MCF 10A (cell line): ENCODE measurements around the gene CTTN. TPM values are rescaled to one million over a fixed set of nuclear protein-coding genes. Genes with fewer than 3 reads are reported as not detected.

Experiments
- BruUV-seq: library from RNA; stranded (reverse); fragments of 400-500 nt; replicated peaks from 2 replicates; lab custom pipeline; 2021; lab: Mats Ljungman, UMichigan
- CTCF ChIA-PET: fragments of 300-600 bp; sonication (Branson Sonifier 250); formaldehyde crosslinking; extraction: SDS; loops from one replicate; lab custom pipeline; 2021; ENCODE audit warnings: antibody characterized with exemption, inconsistent platforms; lab: Yijun Ruan, JAX
- POLR2A ChIA-PET: fragments of 300-600, 350-650 bp; sonication (Branson Sonifier 250); formaldehyde crosslinking; extraction: SDS; loops from one replicate; lab custom pipeline; 2020; ENCODE audit warnings: antibody characterized with exemption, inconsistent platforms; lab: Yijun Ruan, JAX
- DNase-seq: peaks from one replicate; pipeline ENCODE4 v3.0.0-alpha.2; 2018; ENCODE audit not compliant: unreplicated experiment
- H3K27ac Mint-ChIP-seq: one replicate; pipeline ENCODE4 v1.8.0; 2022; ENCODE audit warnings: mild to moderate bottlenecking, low read depth, mixed read lengths; ENCODE audit not compliant: unreplicated experiment
- H3K27me3 Mint-ChIP-seq: one replicate; pipeline ENCODE4 v1.8.0; 2022; ENCODE audit warnings: mixed read lengths; ENCODE audit not compliant: insufficient read depth, unreplicated experiment
- H3K36me3 Mint-ChIP-seq: one replicate; pipeline ENCODE4 v1.8.0; 2022; ENCODE audit warnings: mild to moderate bottlenecking, moderate library complexity, mixed read lengths; ENCODE audit not compliant: insufficient read depth, unreplicated experiment
- H3K4me1 Mint-ChIP-seq: one replicate; pipeline ENCODE4 v1.8.0; 2022; ENCODE audit warnings: mixed read lengths; ENCODE audit not compliant: insufficient read depth, unreplicated experiment
- H3K4me3 Mint-ChIP-seq: one replicate; pipeline ENCODE4 v1.8.0; 2022; ENCODE audit warnings: mild to moderate bottlenecking, moderate library complexity, mixed read lengths; ENCODE audit not compliant: unreplicated experiment
- H3K9me3 Mint-ChIP-seq: one replicate; pipeline ENCODE4 v1.8.0; 2022; ENCODE audit warnings: mixed read lengths; ENCODE audit not compliant: unreplicated experiment
- CTCF ChIP-seq: fragments of 200-600 bp; IDR thresholded peaks from one replicate; pipeline ENCODE4 v1.8.0; 2022; ENCODE audit warnings: antibody characterized with exemption, mild to moderate bottlenecking; ENCODE audit not compliant: unreplicated experiment
- intact Hi-C: fragments of 100-400 bp; cut with micrococcal nuclease; formaldehyde crosslinking; loops from 2 replicates; pipeline ENCODE4 v1.14.1; 2022
- total RNA-seq: library from RNA; stranded (reverse); gene quantifications from 2 replicates; pipeline ENCODE4 v1.2.3, GENCODE V29; 2022

The CTTN gene
- total RNA-seq, 1 experiment from 2014 or later = 264 TPM

- BruUV-seq = no TSS peak
- CTCF ChIA-PET = no interaction called here
- H3K27ac Mint-ChIP-seq = no peak overlapping the region
Measured at GRCh38 chr11:70432580-70432979, 34.3 kb downstream of the CTTN start.

GRCh38 chr11:70433038-70433437 is 34.7 kb downstream of the CTTN start:
- intact Hi-C loops = no loop called here
- POLR2A ChIA-PET = no interaction called here
- no peaks in the 10 kb centered on the region for H3K4me1 Mint-ChIP-seq

More at GRCh38 chr11:70432580-70432979, 34.3 kb downstream of the CTTN start:
- H3K4me1 Mint-ChIP-seq = no peaks in the 10 kb centered on the region
- POLR2A ChIA-PET = interaction anchor here (1.0 kb wide), 1 partner anchor 12 kb away, joined by 5 read pairs; no protein-coding TSS in a partner anchor
- no peak overlapping the region for H3K4me3 Mint-ChIP-seq
- TF ChIP-seq CTCF = no peak
- intact Hi-C loops = no loop called here
- no peak for DNase-seq
- H3K36me3 Mint-ChIP-seq = peaks cover 76% of the 10 kb centered on the region
- no peaks in the 10 kb centered on the region for H3K27me3 Mint-ChIP-seq
- no peaks in the 10 kb centered on the region for H3K9me3 Mint-ChIP-seq

GRCh38 chr11:70433526-70433925 is 35.2 kb downstream of the CTTN start:
- intact Hi-C loops = no loop called here
- peaks cover 68% of the 10 kb centered on the region for H3K36me3 Mint-ChIP-seq

More at GRCh38 chr11:70433038-70433437, 34.7 kb downstream of the CTTN start:
- no peaks in the 10 kb centered on the region for H3K27me3 Mint-ChIP-seq
- peaks cover 72% of the 10 kb centered on the region for H3K36me3 Mint-ChIP-seq
- no peak overlapping the region for H3K27ac Mint-ChIP-seq
- no peaks in the 10 kb centered on the region for H3K9me3 Mint-ChIP-seq
- no peak for DNase-seq
- H3K4me3 Mint-ChIP-seq = no peak overlapping the region
- CTCF ChIA-PET = interaction anchor here (0.6 kb wide), 1 partner anchor 241 kb away, joined by 3 read pairs; no protein-coding TSS in a partner anchor
- BruUV-seq = no TSS peak
- TF ChIP-seq CTCF = no peak

More at GRCh38 chr11:70433526-70433925, 35.2 kb downstream of the CTTN start:
- DNase-seq = no peak
- H3K9me3 Mint-ChIP-seq = no peaks in the 10 kb centered on the region
- ChIA-PET CTCF (interaction anchor here (0.6 kb wide), 2 partner anchors 242 to 1534 kb away, joined by 3 to 4 read pairs; no protein-coding TSS in a partner anchor), POLR2A (no interaction called here)
- no peaks in the 10 kb centered on the region for H3K4me1 Mint-ChIP-seq
- TF ChIP-seq CTCF = no peak
- no peak overlapping the region for H3K27ac Mint-ChIP-seq
- BruUV-seq = no TSS peak
- no peaks in the 10 kb centered on the region for H3K27me3 Mint-ChIP-seq
- no peak overlapping the region for H3K4me3 Mint-ChIP-seq
